ENCODE measurements around the gene MTERF4. TPM values are rescaled to one million over a fixed set of nuclear protein-coding genes. Genes with fewer than 3 reads are reported as not detected.

Gene MTERF4
- total and polyA plus RNA-seq, 2 of the 4 experiments (the other 2 are of a cell fraction), result 26.6 to 33.3 TPM

DNA sequence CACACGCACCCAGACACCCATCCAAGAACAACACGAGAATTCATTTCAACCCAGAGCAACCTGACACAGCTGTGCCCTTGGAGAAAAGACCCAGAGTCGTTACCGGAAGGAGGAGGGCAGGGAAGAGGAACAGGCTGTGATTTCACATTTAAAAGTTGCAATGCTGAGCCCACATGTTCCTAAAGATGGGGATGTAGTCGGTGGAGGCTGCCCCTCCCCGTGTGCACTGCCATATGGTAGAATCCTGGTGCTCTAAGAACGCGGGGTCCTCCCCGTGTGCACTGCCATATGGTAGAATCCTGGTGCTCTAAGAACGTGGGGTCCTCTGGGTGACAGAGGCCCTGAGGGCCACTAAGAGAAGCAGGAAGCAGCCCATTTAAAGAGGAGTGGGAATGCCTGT, 10.9 kb downstream of the MTERF4 start:
- H4K91ac ChIP-seq (ENCODE audit: insufficient read depth, low read depth, low read length), result no peak overlapping the region
- no peak overlapping the region for H3K18ac ChIP-seq (ENCODE audit: low read depth, low read length)
- ATAC-seq (ENCODE audit: low read depth) (no peak), DNase-seq (no peak)
- ChIA-PET CTCF (no interaction called here), POLR2A (ENCODE audit: unreplicated experiment) (no interaction called here)
- H3K27ac ChIP-seq (ENCODE audit: insufficient read depth, low read length), result no peak overlapping the region
- intact Hi-C loops (cut with micrococcal nuclease), result no loop called here
- no peak overlapping the region for H2AK5ac ChIP-seq (ENCODE audit: low read depth, low read length)
- in situ Hi-C loops (cut with MboI; ENCODE audit: low sequenced_read_pairs), result no loop called here
- WGBS, 2 experiments (ENCODE audit: extremely low coverage in 2 of 2, insufficient read length in 1 of 2), result 90% methylated on average over 5 of the region's 10 CpGs; no CpG with 5 or more reads in 1 of the 2 experiments
- BruUV-seq (replicated peaks), result no TSS peak
- no peak overlapping the region for H3K14ac ChIP-seq (replicated peaks; ENCODE audit: low read depth, low read length)
- H4K5ac ChIP-seq (ENCODE audit: low read depth, low read length), result no peak overlapping the region
- H3K4ac ChIP-seq (ENCODE audit: low read depth, low read length), result no peak overlapping the region
- H3K9me3 ChIP-seq (ENCODE audit: control insufficient read depth, insufficient read depth, low read length), result no peaks in the 10 kb centered on the region
- H3K9me1 ChIP-seq (ENCODE audit: insufficient read depth, low read length), result 0 out of 2 replicates have a peak, but pooled peaks cover 3% of the 10 kb centered on the region
- no peaks in the 10 kb centered on the region for H3K4me1 ChIP-seq (ENCODE audit: control insufficient read depth, insufficient read depth, low read length)
- no peak overlapping the region for H3K9ac ChIP-seq (ENCODE audit: low read depth, low read length)
- dilution Hi-C loops (cut with HindIII; ENCODE audit: low sequenced_read_pairs, unreplicated experiment), result no loop called here
- H4K8ac ChIP-seq (ENCODE audit: low read depth in 2 of 2, low read length in 2 of 2), result no peak overlapping the region
- no peak overlapping the region for H3K4me3 ChIP-seq (ENCODE audit: insufficient read depth, low read depth, low read length)
- no peak overlapping the region for H2BK15ac ChIP-seq (ENCODE audit: low read depth, low read length)
- no peak overlapping the region for H3K4me2 ChIP-seq (ENCODE audit: low read depth, low read length)
- no peak overlapping the region for H2BK5ac ChIP-seq (ENCODE audit: low read depth, low read length, poor library complexity, severe bottlenecking)
- peaks cover 65% of the 10 kb centered on the region for H3K36me3 ChIP-seq (ENCODE audit: control insufficient read depth, insufficient read depth, low read length)
- H2AK9ac ChIP-seq (replicated peaks; ENCODE audit: low read depth, low read length, poor library complexity), result no peak overlapping the region
- peaks cover 3 to 6% of the 10 kb centered on the region in 2 experiments for H3K79me1 ChIP-seq (ENCODE audit: low read depth in 1 of 2, low read length in 2 of 2)
- H3K23ac ChIP-seq (ENCODE audit: low read depth, low read length), result no peak overlapping the region
- H3K27me3 ChIP-seq (ENCODE audit: control insufficient read depth, insufficient read depth, low read length), result no peaks in the 10 kb centered on the region
- 0 out of 2 replicates have a peak, but pooled peaks cover 2% of the 10 kb centered on the region for H4K20me1 ChIP-seq (ENCODE audit: insufficient read depth, low read length)
- no peak overlapping the region for H2BK20ac ChIP-seq (ENCODE audit: low read depth, low read length)
- no peak overlapping the region for H2BK120ac ChIP-seq (ENCODE audit: low read depth, low read length)
- H2AFZ ChIP-seq (replicated peaks; ENCODE audit: low read length, poor library complexity), result no peak overlapping the region
- no peak for TF ChIP-seq FOS (IDR thresholded peaks at IDR 0.05; ENCODE audit: low read depth, low read length)
- TF ChIP-seq NFE2L2 (IDR thresholded peaks at IDR 0.05; ENCODE audit: low read depth, low read length), result no peak
- TF ChIP-seq RAD21 (IDR thresholded peaks at IDR 0.05; ENCODE audit: low read length), result no peak
- no peak for TF ChIP-seq CEBPB (IDR thresholded peaks at IDR 0.05; ENCODE audit: low read depth, low read length)
- TF ChIP-seq CHD1 (IDR thresholded peaks at IDR 0.05; ENCODE audit: low read depth, low read length), result no peak
- no peak for TF ChIP-seq MXI1 (IDR thresholded peaks at IDR 0.05; ENCODE audit: borderline replicate concordance, low read depth, low read length)
- TF ChIP-seq, protein P1, sequence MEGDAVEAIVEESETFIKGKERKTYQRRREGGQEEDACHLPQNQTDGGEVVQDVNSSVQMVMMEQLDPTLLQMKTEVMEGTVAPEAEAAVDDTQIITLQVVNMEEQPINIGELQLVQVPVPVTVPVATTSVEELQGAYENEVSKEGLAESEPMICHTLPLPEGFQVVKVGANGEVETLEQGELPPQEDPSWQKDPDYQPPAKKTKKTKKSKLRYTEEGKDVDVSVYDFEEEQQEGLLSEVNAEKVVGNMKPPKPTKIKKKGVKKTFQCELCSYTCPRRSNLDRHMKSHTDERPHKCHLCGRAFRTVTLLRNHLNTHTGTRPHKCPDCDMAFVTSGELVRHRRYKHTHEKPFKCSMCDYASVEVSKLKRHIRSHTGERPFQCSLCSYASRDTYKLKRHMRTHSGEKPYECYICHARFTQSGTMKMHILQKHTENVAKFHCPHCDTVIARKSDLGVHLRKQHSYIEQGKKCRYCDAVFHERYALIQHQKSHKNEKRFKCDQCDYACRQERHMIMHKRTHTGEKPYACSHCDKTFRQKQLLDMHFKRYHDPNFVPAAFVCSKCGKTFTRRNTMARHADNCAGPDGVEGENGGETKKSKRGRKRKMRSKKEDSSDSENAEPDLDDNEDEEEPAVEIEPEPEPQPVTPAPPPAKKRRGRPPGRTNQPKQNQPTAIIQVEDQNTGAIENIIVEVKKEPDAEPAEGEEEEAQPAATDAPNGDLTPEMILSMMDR (conservative IDR thresholded peaks at IDR 0.05; ENCODE audit: low read depth, low read length), result no peak
- TF ChIP-seq MAZ (IDR thresholded peaks at IDR 0.05; ENCODE audit: borderline replicate concordance, low read depth, low read length), result no peak
- TF ChIP-seq MAFK (IDR thresholded peaks at IDR 0.05; ENCODE audit: low read depth, low read length), result no peak
- TF ChIP-seq RFX5 (IDR thresholded peaks at IDR 0.05; ENCODE audit: low read depth, low read length), result no peak
- TF ChIP-seq RCOR1 (IDR thresholded peaks at IDR 0.05; ENCODE audit: insufficient replicate concordance, low read length), result no peak
- TF ChIP-seq, protein P2, sequence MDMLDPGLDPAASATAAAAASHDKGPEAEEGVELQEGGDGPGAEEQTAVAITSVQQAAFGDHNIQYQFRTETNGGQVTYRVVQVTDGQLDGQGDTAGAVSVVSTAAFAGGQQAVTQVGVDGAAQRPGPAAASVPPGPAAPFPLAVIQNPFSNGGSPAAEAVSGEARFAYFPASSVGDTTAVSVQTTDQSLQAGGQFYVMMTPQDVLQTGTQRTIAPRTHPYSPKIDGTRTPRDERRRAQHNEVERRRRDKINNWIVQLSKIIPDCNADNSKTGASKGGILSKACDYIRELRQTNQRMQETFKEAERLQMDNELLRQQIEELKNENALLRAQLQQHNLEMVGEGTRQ (IDR thresholded peaks at IDR 0.05; ENCODE audit: low read depth, low read length), result no peak
- no peak for TF ChIP-seq POLR2A (IDR thresholded peaks at IDR 0.05; ENCODE audit: low read depth, low read length)
- no peak for TF ChIP-seq BHLHE40 (IDR thresholded peaks at IDR 0.05; ENCODE audit: low read depth, low read length)
- H3K56ac ChIP-seq (ENCODE audit: extremely low read depth, insufficient read depth, low read length), result no peak overlapping the region

Measured in IMR-90 (cell line).